Left kidney (tissue), 2 donors: ENCODE measurements around the gene C1QTNF5. TPM values are rescaled to one million over a fixed set of nuclear protein-coding genes. Genes with fewer than 3 reads are reported as not detected.

Source experiments
- DNase-seq: peaks from one replicate; pipeline ENCODE4 v3.0.0-alpha.2; 2013
- polyA plus RNA-seq: library from polyadenylated mRNA; unstranded; fragments of 120-200 nt; gene quantifications from one replicate; pipeline ENCODE4 v1.2.1, GENCODE V29; 2013; ENCODE audit not compliant: insufficient read length

Gene C1QTNF5
- polyA plus RNA-seq, 1 donor, result 15.7 TPM

- DNase-seq, result peak; percentile 77
Measured at GRCh38 chr11:119373921-119374631, 33.4 kb upstream of the C1QTNF5 start.

- no peak for DNase-seq
Measured at GRCh38 chr11:119373059-119373920, 32.6 kb upstream of the C1QTNF5 start.

GRCh38 chr11:119372260-119373058 lies 31.8 kb upstream of the C1QTNF5 start:
- no peak for DNase-seq

- no peak for DNase-seq
Measured at GRCh38 chr11:119371778-119372182, 31.1 kb upstream of the C1QTNF5 start.

- DNase-seq, result no peak
Measured at GRCh38 chr11:119371067-119371601, 30.5 kb upstream of the C1QTNF5 start.

- DNase-seq, result no peak
Measured at GRCh38 chr11:119370486-119371046, 29.9 kb upstream of the C1QTNF5 start.

- DNase-seq, result no peak
Measured at GRCh38 chr11:119369132-119369925, 28.6 kb upstream of the C1QTNF5 start.

GRCh38 chr11:119368121-119369034 lies 27.7 kb upstream of the C1QTNF5 start:
- no peak for DNase-seq

GRCh38 chr11:119367661-119368120 lies 27.0 kb upstream of the C1QTNF5 start:
- peak; percentile 64 for DNase-seq

GRCh38 chr11:119366690-119367620 lies 26.3 kb upstream of the C1QTNF5 start:
- no peak for DNase-seq

- DNase-seq, result no peak
Measured at GRCh38 chr11:119365071-119365591, 24.4 kb upstream of the C1QTNF5 start.

GRCh38 chr11:119363851-119364590 lies 23.3 kb upstream of the C1QTNF5 start:
- DNase-seq, result peak; percentile 62

GRCh38 chr11:119363081-119363850 lies 22.6 kb upstream of the C1QTNF5 start:
- DNase-seq, result no peak

- DNase-seq, result no peak
Measured at GRCh38 chr11:119362741-119363080, 22.0 kb upstream of the C1QTNF5 start.

GRCh38 chr11:119361941-119362725 lies 21.4 kb upstream of the C1QTNF5 start:
- DNase-seq, result no peak
